ENCODE results near the gene MTCL1.

The MTCL1 gene

DNA sequence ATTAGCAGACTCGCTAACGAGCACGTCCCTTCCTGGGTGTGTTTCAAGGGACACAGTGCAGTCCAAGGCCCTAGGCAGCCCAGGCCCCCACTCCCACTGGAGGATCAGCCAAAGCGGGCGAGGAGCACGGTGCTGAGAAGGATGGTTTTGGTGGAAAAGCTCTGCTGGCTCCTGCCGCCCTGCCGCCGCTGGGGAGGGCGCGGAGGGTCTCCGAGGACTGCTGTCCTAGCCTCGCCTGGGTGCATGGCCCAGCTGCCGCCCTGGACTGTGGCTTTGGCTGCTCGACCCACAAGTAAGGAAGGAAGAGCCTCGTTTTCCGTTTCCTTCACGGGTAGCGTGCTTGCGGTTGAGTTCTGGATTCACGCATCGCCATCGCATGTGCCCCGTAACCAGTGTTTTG is 79.9 kb downstream of the MTCL1 start:
- Histone ChIP-seq H3K79me2 (ENCODE audit: insufficient read depth, low read length) (no peaks in the 10 kb centered on the region), H3K4me3 (ENCODE audit: low read depth in 1 of 2, low read length in 2 of 2) (no peak overlapping the region), H3K9me3 (ENCODE audit: insufficient read depth, low read length, severe bottlenecking) (no peaks in the 10 kb centered on the region), H3K4me1 (ENCODE audit: insufficient read depth, low read length) (no peaks in the 10 kb centered on the region), H3K27ac (ENCODE audit: low read length) (no peak overlapping the region), H2AFZ (ENCODE audit: low read depth, low read length) (no peak overlapping the region), H3K36me3 (ENCODE audit: insufficient read depth, low read length) (no peaks in the 10 kb centered on the region), H3K9ac (ENCODE audit: low read depth, low read length) (no peak overlapping the region), H4K20me1 (ENCODE audit: insufficient read depth, low read length) (no peaks in the 10 kb centered on the region), H3K27me3 (ENCODE audit: insufficient read depth, low read length, poor library complexity) (no peaks in the 10 kb centered on the region), H3K4me2 (ENCODE audit: insufficient read depth, low read length) (no peak overlapping the region)
- DNase-seq (no peak), ATAC-seq (ENCODE audit: insufficient read depth, low read depth) (no peak)
- TF ChIP-seq EZH2 (IDR thresholded peaks at IDR 0.05; ENCODE audit: borderline replicate concordance, low read depth, low read length, severe bottlenecking): no peak
- TF ChIP-seq, protein P1, sequence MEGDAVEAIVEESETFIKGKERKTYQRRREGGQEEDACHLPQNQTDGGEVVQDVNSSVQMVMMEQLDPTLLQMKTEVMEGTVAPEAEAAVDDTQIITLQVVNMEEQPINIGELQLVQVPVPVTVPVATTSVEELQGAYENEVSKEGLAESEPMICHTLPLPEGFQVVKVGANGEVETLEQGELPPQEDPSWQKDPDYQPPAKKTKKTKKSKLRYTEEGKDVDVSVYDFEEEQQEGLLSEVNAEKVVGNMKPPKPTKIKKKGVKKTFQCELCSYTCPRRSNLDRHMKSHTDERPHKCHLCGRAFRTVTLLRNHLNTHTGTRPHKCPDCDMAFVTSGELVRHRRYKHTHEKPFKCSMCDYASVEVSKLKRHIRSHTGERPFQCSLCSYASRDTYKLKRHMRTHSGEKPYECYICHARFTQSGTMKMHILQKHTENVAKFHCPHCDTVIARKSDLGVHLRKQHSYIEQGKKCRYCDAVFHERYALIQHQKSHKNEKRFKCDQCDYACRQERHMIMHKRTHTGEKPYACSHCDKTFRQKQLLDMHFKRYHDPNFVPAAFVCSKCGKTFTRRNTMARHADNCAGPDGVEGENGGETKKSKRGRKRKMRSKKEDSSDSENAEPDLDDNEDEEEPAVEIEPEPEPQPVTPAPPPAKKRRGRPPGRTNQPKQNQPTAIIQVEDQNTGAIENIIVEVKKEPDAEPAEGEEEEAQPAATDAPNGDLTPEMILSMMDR (IDR thresholded peaks at IDR 0.05; ENCODE audit: borderline replicate concordance, extremely low read depth, low read length, poor library complexity, severe bottlenecking): no peak

DNA sequence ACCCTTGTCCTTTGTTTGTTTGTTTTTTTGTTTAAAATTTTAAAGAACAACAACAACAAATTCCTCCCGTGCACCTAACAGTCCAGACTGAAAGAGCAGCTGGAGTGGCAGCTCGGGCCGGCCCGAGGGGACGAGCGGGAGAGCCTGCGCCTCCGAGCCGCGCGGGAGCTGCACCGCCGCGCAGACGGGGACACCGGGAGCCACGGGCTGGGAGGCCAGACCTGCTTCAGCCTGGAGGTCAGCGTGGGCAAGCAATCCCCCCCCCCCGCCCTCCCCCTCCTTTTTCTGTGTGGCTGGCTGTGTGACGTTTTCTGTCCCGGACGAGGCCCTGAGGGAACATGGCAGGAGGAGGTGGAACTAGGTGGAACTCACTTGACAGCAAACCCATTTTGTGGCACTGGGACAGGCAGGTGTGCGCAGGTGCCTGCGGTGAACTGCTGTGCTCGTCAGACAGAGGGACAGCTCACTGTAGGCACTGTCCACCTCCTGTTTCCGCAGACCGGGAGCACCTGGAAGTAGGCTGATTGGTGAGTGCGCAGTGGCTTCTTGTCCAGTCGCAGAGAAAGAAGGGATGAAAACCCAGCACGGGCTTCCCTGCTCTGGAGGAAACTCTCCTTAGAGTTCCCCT is 80.6 kb downstream of the MTCL1 start:
- ATAC-seq (ENCODE audit: insufficient read depth, low read depth) (no peak), DNase-seq (no peak)
- Histone ChIP-seq H3K4me1 (ENCODE audit: insufficient read depth, low read length) (no peaks in the 10 kb centered on the region), H3K9ac (ENCODE audit: low read depth, low read length) (no peak overlapping the region), H3K4me2 (ENCODE audit: insufficient read depth, low read length) (no peak overlapping the region), H3K4me3 (ENCODE audit: low read depth in 1 of 2, low read length in 2 of 2) (no peak overlapping the region), H3K27ac (ENCODE audit: low read length) (no peak overlapping the region), H3K27me3 (ENCODE audit: insufficient read depth, low read length, poor library complexity) (no peaks in the 10 kb centered on the region), H2AFZ (ENCODE audit: low read depth, low read length) (no peak overlapping the region), H3K36me3 (ENCODE audit: insufficient read depth, low read length) (no peaks in the 10 kb centered on the region), H3K79me2 (ENCODE audit: insufficient read depth, low read length) (no peaks in the 10 kb centered on the region), H4K20me1 (ENCODE audit: insufficient read depth, low read length) (no peaks in the 10 kb centered on the region), H3K9me3 (ENCODE audit: insufficient read depth, low read length, severe bottlenecking) (no peaks in the 10 kb centered on the region)
- no peak for TF ChIP-seq EZH2 (IDR thresholded peaks at IDR 0.05; ENCODE audit: borderline replicate concordance, low read depth, low read length, severe bottlenecking)
- TF ChIP-seq, protein P1 (IDR thresholded peaks at IDR 0.05; ENCODE audit: borderline replicate concordance, extremely low read depth, low read length, poor library complexity, severe bottlenecking): no peak

DNA sequence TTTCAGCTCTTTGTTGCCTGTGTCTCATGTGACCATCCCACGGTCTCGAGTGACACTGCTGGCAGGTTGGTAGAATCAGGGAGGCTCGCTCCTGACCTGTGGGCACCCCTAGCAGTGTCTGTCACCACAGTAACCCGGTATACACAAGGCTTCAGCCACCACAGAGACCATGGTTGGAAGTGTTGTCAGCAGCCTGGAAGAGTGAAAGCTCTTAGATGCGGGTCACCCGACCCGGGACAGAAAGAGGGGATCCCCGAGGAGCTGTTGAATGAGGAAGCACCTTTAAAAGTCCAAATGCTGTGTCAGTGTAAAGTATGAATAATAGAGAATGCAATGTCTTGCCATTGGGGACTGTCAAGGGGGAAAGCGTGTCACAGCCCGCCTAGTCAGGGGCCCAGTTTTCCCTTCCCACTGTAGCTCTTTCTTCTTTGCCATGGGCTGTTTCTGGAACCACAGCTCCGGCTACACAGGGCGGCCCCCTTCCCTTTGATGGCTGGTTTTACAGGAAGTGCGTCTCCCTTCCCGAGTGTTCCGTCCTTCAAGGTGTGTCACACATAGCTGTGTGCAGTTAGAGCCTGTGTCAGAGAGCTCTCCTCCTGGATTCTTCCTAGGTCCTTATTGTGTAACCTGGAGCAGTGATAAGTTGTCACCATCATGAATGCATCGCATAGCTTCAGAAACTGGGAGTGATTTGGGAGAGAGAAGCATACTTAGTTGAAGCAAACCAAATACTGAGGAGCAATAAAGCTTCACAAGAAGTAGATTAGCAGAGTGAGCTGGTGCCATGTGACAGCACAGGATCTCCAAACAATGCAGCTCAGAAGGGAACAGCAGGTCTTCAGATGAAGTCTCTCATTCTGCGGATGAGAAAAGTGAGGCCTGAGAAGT is 81.4 kb downstream of the MTCL1 start:
- H3K36me3 ChIP-seq (ENCODE audit: insufficient read depth, low read length): no peaks in the 10 kb centered on the region

More for the DNA sequence above, 81.4 kb downstream of the MTCL1 start:
- Histone ChIP-seq H3K27ac (ENCODE audit: low read length) (no peak overlapping the region), H3K9ac (ENCODE audit: low read depth, low read length) (no peak overlapping the region), H3K4me3 (ENCODE audit: low read depth in 1 of 2, low read length in 2 of 2) (no peak overlapping the region), H4K20me1 (ENCODE audit: insufficient read depth, low read length) (no peaks in the 10 kb centered on the region), H3K79me2 (ENCODE audit: insufficient read depth, low read length) (no peaks in the 10 kb centered on the region), H3K27me3 (ENCODE audit: insufficient read depth, low read length, poor library complexity) (no peaks in the 10 kb centered on the region), H3K9me3 (ENCODE audit: insufficient read depth, low read length, severe bottlenecking) (no peaks in the 10 kb centered on the region), H2AFZ (ENCODE audit: low read depth, low read length) (no peak overlapping the region), H3K4me2 (ENCODE audit: insufficient read depth, low read length) (no peak overlapping the region), H3K4me1 (ENCODE audit: insufficient read depth, low read length) (no peaks in the 10 kb centered on the region)
- TF ChIP-seq, protein P1 (IDR thresholded peaks at IDR 0.05; ENCODE audit: borderline replicate concordance, extremely low read depth, low read length, poor library complexity, severe bottlenecking): no peak
- no peak for TF ChIP-seq EZH2 (IDR thresholded peaks at IDR 0.05; ENCODE audit: borderline replicate concordance, low read depth, low read length, severe bottlenecking)
- DNase-seq: no peak
- 0 out of 3 replicates have a peak, but pooled peaks have one; percentile 24 for ATAC-seq (ENCODE audit: insufficient read depth, low read depth)
